NB4 (cell line): Measurements from ENCODE around the gene MRPL28.
"Not testable (repeated sequence)": the region's sequence is repeated elsewhere in the genome, so short reads cannot be mapped to it uniquely, and the experiment has no call there.

Source experiments
- TF ChIP-seq, protein P1 (sequence below): IDR thresholded peaks from one replicate; pipeline ENCODE4 v1.5.1; 2012; ENCODE audit warnings: low read depth, low read length
- TF ChIP-seq, protein P2 (sequence below): IDR thresholded peaks from 2 replicates; pipeline ENCODE4 v1.6.1; 2011; ENCODE audit warnings: low read depth, low read length

DNA sequence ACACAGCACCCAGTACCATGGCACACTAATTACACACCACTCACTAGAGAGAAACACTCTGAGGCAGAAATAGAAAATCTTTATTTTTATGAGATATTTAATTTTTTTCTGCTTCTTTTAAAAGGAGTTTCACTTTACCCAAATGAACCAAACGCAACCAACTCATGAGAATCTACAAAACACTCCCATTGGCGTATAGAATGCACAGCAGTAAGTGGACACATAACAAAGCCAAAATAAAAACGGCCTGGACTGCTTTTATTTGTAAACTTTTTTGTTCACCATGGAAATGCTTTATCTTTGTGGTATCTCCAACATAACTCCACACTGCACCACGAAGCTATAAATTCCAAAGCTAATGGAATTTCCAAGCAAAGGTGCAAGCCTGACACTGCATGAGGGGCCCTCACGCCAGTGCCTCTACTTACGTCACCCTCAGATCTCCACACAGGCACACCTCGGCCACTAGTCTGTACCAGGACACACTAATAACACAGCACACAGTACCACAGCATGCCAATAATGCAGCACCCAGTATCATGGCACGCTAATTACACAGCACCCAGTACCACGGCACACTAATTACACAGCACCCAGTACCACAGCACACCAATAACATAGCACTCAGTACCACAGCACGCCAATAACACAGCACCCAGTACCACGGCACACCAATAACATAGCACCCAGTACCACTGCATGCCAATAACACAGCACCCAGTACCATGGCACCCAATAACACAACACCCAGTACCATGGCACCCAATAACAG, 35.3 kb downstream of the MRPL28 start:
- TF ChIP-seq, protein P1, sequence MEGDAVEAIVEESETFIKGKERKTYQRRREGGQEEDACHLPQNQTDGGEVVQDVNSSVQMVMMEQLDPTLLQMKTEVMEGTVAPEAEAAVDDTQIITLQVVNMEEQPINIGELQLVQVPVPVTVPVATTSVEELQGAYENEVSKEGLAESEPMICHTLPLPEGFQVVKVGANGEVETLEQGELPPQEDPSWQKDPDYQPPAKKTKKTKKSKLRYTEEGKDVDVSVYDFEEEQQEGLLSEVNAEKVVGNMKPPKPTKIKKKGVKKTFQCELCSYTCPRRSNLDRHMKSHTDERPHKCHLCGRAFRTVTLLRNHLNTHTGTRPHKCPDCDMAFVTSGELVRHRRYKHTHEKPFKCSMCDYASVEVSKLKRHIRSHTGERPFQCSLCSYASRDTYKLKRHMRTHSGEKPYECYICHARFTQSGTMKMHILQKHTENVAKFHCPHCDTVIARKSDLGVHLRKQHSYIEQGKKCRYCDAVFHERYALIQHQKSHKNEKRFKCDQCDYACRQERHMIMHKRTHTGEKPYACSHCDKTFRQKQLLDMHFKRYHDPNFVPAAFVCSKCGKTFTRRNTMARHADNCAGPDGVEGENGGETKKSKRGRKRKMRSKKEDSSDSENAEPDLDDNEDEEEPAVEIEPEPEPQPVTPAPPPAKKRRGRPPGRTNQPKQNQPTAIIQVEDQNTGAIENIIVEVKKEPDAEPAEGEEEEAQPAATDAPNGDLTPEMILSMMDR, result not testable (repeated sequence)
- TF ChIP-seq, protein P2, sequence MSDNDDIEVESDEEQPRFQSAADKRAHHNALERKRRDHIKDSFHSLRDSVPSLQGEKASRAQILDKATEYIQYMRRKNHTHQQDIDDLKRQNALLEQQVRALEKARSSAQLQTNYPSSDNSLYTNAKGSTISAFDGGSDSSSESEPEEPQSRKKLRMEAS, result not testable (repeated sequence)
